Endodermal cell (in vitro differentiated cells): ENCODE results near the gene ZBED4. TPM values are rescaled to one million over a fixed set of nuclear protein-coding genes. Genes with fewer than 3 reads are reported as not detected.

ENCODE experiments used
- DNase-seq: peaks from one replicate; pipeline ENCODE4 v3.0.0-alpha.2; 2017
- H3K27ac ChIP-seq: 2 replicates; pipeline ENCODE4 v1.5.1; 2013; ENCODE audit warnings: mild to moderate bottlenecking, low read depth, low read length, moderate library complexity
- H3K27me3 ChIP-seq: 2 replicates; pipeline ENCODE4 v1.6.1; 2013; ENCODE audit warnings: mild to moderate bottlenecking, low read length, moderate library complexity; ENCODE audit not compliant: insufficient read depth, control insufficient read depth, poor library complexity, severe bottlenecking
- H3K36me3 ChIP-seq: 2 replicates; pipeline ENCODE4 v1.7.0; 2013; ENCODE audit warnings: mild to moderate bottlenecking, low read length, moderate library complexity; ENCODE audit not compliant: control insufficient read depth, insufficient read depth
- H3K4me1 ChIP-seq: one replicate; pipeline ENCODE4 v1.7.0; 2013; ENCODE audit warnings: low read length; ENCODE audit not compliant: control insufficient read depth, insufficient read depth
- H3K4me3 ChIP-seq: 2 replicates; pipeline ENCODE4 v1.5.1; 2013; ENCODE audit warnings: mild to moderate bottlenecking, low read length, moderate library complexity
- H3K9ac ChIP-seq: 2 replicates; pipeline ENCODE4 v1.6.1; 2013; ENCODE audit warnings: mild to moderate bottlenecking, low read length, moderate library complexity; ENCODE audit not compliant: poor library complexity, severe bottlenecking; ENCODE audit errors: extremely low read depth
- H3K9me3 ChIP-seq: 2 replicates; pipeline ENCODE4 v1.6.1; 2013; ENCODE audit warnings: mild to moderate bottlenecking, low read length, moderate library complexity; ENCODE audit not compliant: control insufficient read depth
- H3K27ac Mint-ChIP-seq: 2 replicates; pipeline ENCODE4 v1.8.0; 2020; ENCODE audit warnings: mixed read lengths
- H3K27me3 Mint-ChIP-seq: 2 replicates; pipeline ENCODE4 v1.8.0; 2021; ENCODE audit warnings: mild to moderate bottlenecking, mixed read lengths; ENCODE audit not compliant: insufficient read depth
- H3K36me3 Mint-ChIP-seq: 2 replicates; pipeline ENCODE4 v1.8.0; 2020; ENCODE audit warnings: low read depth, mixed read lengths
- H3K4me1 Mint-ChIP-seq: 2 replicates; pipeline ENCODE4 v1.8.0; 2020; ENCODE audit warnings: mixed read lengths
- H3K4me3 Mint-ChIP-seq: 2 replicates; pipeline ENCODE4 v1.8.0; 2020; ENCODE audit warnings: mild to moderate bottlenecking, moderate library complexity, mixed read lengths
- H3K9me3 Mint-ChIP-seq: 2 replicates; pipeline ENCODE4 v1.8.0; 2020; ENCODE audit warnings: mild to moderate bottlenecking, mixed read lengths
- WGBS, 2 experiments: methylation state at CpG; one replicate each; pipeline versions ENCODE4 v1.1.5 to v1.1.7; 2013; ENCODE audit warnings: missing lambda C conversion rate in 2 of 2, mixed read lengths in 1 of 2; ENCODE audit not compliant: insufficient coverage in 1 of 2, insufficient read length in 1 of 2; 5-methylcytosine and 5-hydroxymethylcytosine counted together
- total RNA-seq, 2 donors: library from RNA; stranded (reverse); fragmentation: NEBNext Ultra II Directional in 1 of 2; extraction: Animal tissue kit (Norgen Biotek cat#: 25700) in 1 of 2; gene quantifications; 2 replicates in 1 of 2; 3 replicates in 1 of 2; pipeline ENCODE4 v1.2.1, GENCODE V29; 2021
- TF ChIP-seq, protein P1 (sequence below): fragments of 200-600 bp; sonication (generic); conservative IDR thresholded peaks from 2 replicates; pipeline ENCODE4 v1.5.0; 2021; ENCODE audit warnings: antibody characterized with exemption, mild to moderate bottlenecking

ZBED4 gene
- total RNA-seq, 2 donors from 2014 or later = 22.0 to 26.6 TPM

DNA sequence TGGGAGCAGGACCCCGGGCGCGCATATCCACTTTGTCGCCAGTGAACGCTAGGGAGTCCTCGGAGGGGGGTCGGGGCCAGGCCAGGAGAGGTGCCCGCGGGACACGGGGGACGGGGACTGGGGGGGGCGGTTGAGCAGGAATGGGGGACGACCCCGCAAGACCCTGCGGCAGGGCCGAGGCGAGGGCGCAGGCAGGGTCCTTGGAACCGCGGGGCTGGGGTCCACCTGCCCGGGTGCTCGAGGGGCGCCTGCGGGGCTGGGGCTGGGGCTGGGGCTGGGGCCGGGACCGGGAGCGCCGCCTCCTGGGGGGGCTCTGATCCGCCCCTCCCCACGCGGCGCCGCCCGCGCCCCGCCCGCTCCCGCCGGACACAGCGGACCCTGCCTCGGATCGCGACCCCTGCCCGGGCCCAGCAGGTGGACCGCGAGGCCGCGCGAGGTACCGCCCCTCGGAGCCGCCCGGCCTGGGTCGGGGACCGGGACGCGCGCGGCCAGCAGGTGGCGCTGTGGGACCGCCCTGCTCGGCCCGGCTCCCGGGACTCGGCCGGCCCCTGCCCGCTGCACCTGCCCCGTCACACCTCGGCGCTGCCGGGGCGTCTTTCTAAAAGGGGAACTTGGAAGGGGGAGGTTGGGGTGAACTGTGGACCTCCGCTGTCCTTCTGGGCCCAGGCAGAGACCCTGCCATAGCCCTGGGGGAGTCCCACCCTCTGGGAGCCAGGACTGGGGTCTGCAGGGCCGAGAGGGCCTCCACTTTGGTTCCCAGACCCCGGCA, 75.8 kb downstream of the ZBED4 start:
- no peak overlapping the region for H3K4me3 ChIP-seq
- H3K27ac Mint-ChIP-seq = no peak overlapping the region
- H3K9me3 ChIP-seq = no peaks in the 10 kb centered on the region
- peaks cover 8% of the 10 kb centered on the region for H3K36me3 ChIP-seq
- no peak overlapping the region for H3K9ac ChIP-seq
- H3K4me1 ChIP-seq = no peaks in the 10 kb centered on the region
- peaks cover 15% of the 10 kb centered on the region for H3K36me3 Mint-ChIP-seq
- peaks cover 15% of the 10 kb centered on the region for H3K27me3 ChIP-seq
- peak; percentile 90 for DNase-seq
- WGBS, 2 experiments = 11 to 20% methylated on average over 4 to 70 of the region's 75 CpGs
- TF ChIP-seq, protein P1, sequence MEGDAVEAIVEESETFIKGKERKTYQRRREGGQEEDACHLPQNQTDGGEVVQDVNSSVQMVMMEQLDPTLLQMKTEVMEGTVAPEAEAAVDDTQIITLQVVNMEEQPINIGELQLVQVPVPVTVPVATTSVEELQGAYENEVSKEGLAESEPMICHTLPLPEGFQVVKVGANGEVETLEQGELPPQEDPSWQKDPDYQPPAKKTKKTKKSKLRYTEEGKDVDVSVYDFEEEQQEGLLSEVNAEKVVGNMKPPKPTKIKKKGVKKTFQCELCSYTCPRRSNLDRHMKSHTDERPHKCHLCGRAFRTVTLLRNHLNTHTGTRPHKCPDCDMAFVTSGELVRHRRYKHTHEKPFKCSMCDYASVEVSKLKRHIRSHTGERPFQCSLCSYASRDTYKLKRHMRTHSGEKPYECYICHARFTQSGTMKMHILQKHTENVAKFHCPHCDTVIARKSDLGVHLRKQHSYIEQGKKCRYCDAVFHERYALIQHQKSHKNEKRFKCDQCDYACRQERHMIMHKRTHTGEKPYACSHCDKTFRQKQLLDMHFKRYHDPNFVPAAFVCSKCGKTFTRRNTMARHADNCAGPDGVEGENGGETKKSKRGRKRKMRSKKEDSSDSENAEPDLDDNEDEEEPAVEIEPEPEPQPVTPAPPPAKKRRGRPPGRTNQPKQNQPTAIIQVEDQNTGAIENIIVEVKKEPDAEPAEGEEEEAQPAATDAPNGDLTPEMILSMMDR = peak; percentile 93
- H3K27ac ChIP-seq = no peak overlapping the region
- no peaks in the 10 kb centered on the region for H3K4me1 Mint-ChIP-seq
- H3K27me3 Mint-ChIP-seq = peaks cover 19% of the 10 kb centered on the region
- no peak overlapping the region for H3K4me3 Mint-ChIP-seq
- H3K9me3 Mint-ChIP-seq = no peaks in the 10 kb centered on the region

DNA sequence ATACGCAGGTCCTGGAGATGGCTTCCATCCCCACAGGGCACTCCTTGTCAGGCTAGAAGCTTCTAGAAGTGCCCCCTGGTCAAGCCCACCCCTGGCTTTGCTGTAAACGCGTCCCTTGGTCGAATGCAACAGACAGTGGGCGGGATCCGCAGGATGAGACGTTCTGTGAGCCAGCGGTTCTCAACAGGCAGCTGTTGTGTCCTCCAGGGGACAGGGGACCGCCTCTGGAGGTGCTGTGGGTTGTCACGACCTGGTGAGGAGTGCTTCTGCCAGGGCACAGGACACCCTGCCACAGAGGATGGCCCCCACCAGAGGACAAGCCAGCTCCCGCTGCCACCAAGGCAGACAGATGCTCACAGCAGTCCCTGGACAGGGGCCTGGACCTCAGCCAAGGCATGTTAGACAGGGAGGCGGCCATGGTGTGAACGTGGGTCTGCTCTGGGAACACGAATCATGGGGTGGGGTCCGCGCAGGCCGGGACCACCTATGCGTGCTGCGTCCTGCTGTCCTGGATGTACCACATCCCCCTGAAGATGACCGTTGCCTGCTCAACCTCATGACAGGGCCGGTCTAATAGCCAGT, 76.4 kb downstream of the ZBED4 start:
- no peaks in the 10 kb centered on the region for H3K4me1 ChIP-seq
- Mint-ChIP-seq H3K4me3 (no peak overlapping the region), H3K4me1 (no peaks in the 10 kb centered on the region), H3K9me3 (no peaks in the 10 kb centered on the region), H3K27ac (no peak overlapping the region), H3K27me3 (peaks cover 19% of the 10 kb centered on the region), H3K36me3 (peaks cover 14% of the 10 kb centered on the region)
- whole genome bisulfite sequencing, 2 experiments = 75 to 81% methylated on average over 9 to 21 of the region's 21 CpGs
- H3K4me3 ChIP-seq = no peak overlapping the region
- DNase-seq = no peak
- peaks cover 15% of the 10 kb centered on the region for H3K27me3 ChIP-seq
- peaks cover 8% of the 10 kb centered on the region for H3K36me3 ChIP-seq
- no peaks in the 10 kb centered on the region for H3K9me3 ChIP-seq
- TF ChIP-seq, protein P1 = no peak
- no peak overlapping the region for H3K9ac ChIP-seq
- H3K27ac ChIP-seq = no peak overlapping the region

DNA sequence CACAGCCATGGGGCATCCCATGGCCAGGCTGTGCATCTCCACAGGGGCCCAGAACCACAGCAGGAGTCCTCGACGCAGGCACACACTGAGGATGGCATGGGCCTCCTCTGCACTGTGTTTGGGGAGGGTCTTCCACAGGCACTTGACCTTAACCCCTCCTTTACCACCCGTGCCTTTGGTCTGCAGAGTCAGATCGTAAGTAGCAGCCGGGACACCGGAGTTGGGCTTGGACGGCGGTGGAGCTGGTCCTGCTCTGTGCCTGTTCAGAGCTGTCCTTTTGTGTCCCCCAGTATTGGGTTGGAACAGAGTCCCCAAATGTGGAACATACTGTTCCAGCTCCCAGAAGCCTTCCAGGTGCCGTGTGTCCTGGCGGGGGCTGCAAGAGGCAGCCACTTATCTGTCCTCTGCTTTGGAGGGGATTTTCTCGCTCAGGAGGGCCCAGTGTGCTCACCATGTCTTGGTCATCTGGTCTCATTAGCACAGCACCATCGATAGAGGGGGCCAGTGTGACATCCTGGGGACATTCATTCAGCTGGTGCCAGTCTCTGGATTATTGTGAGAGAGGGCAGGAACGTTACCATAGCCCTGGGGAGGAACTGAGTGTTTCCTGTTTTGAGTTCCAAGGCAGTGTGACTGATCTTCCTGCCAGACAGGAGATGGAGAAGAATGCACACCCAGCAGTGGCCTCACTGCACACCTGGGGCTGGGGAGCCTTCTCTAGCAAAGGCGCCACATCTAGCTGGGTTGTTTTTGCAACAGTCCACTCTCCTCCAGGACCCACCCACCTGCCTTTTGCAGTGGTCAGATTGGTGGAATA, 77.2 kb downstream of the ZBED4 start:
- Histone ChIP-seq H3K27ac (no peak overlapping the region), H3K4me3 (no peak overlapping the region), H3K9ac (no peak overlapping the region), H3K36me3 (peaks cover 4% of the 10 kb centered on the region), H3K9me3 (no peaks in the 10 kb centered on the region), H3K4me1 (no peaks in the 10 kb centered on the region), H3K27me3 (peaks cover 15% of the 10 kb centered on the region)
- DNase-seq = peak; percentile 79
- no peak overlapping the region for H3K27ac Mint-ChIP-seq
- TF ChIP-seq, protein P1 = peak; percentile 68
- no peak overlapping the region for H3K4me3 Mint-ChIP-seq
- H3K36me3 Mint-ChIP-seq = peaks cover 8% of the 10 kb centered on the region
- peaks cover 19% of the 10 kb centered on the region for H3K27me3 Mint-ChIP-seq
- WGBS, 2 experiments = 52 to 77% methylated on average over 4 to 14 of the region's 14 CpGs
- no peaks in the 10 kb centered on the region for H3K4me1 Mint-ChIP-seq
- H3K9me3 Mint-ChIP-seq = no peaks in the 10 kb centered on the region
